Activated naive CD4-positive, alpha-beta T cell treated with anti-CD3 and anti-CD28 coated beads, Interleukin-2, amount 50 U/mL, for 16 hours (primary cell): ENCODE measurements around the gene RNF175.

ENCODE experiments used
- DNase-seq: peaks from one replicate; pipeline ENCODE4 v3.0.0-alpha.2; 2020

Gene RNF175

DNA sequence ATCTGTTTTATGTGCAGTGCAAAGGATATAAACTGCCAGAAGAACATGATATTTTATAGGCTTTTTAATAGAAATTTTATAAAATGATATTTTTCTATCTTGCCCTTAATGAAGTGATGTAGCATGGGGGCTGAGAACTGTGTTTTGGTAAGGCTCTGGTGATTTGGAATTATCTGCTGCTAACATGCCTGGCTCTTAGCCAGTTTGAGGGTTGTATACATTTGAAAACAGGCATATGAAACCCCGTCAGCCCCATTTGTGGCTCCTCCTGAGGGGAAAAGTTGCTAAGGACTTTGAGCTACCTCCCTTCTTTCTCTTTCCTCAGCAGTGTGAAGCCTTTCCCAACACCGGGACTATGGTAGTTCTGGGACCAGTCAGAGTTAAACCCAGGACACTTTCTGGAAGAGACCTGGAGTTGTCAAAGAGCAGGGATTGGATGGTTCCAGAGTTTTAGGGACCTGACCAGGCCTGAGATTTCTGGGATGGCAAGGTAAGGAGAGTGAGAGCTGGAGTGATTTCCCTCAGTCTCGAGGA is 24.4 kb upstream of the RNF175 start:
- DNase-seq, result no peak

DNA sequence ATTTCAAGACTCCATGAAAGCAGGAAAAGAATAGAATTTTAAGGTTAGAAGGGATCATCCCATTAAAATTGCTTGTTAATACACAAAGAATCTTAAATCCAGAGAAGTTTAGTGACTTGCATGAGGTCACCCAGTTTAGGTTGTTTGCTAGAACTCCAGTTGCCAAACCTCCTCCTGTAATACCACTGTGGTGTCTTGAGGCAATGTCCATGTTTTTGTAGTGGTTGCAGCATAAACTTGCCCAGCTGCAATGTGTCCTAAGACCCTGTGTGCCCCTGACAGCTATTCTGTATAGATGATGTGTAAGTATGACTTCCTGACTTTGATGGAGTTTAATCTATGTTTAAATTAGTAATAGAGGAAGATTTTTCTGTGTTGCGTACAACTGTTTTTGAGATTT is 22.8 kb upstream of the RNF175 start:
- DNase-seq, result no peak

GRCh38 chr4:153781717-153782416 is 22.0 kb upstream of the RNF175 start:
- no peak for DNase-seq

DNA sequence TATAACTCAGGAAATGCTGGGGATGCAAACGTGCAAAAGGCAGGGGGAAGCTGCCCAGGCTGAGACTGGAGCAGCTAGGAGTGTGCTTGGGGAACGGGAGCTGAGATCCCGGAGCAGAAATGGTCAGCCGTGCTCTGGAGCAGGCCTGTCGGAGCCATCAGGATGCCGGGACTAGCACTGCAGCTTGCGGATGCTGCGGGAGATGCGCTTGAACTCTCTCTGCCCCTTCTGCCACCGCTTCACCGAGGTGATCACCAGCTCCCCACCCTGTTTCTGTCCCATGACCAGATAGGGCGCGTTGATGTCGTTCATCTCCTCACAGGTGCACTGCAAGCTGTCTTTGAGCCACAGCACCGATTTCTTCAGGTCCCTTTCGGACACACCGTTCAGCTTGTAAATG is 21.5 kb upstream of the RNF175 start:
- no peak for DNase-seq

- DNase-seq, result no peak
Measured at GRCh38 chr4:153780876-153781275, 21.1 kb upstream of the RNF175 start.

DNA sequence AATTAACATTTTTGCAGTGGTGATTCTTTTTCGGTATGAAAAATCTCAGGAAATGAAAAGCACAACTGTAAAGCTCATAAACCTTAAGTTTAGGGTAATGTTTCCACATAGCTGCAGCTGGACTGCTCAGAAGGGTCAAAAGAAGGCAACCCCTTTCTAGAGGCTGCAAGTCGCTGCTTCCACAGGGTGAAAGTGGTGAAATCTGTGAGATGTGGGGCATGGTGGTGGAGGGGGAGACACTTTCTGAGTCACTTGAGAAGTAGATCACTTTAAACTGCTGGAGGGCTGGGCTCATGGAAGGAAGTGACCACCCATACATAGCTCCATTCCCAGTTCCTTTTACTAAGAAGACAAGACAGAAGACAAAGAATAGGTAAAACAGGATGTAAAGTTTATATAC is 20.4 kb upstream of the RNF175 start:
- no peak for DNase-seq

GRCh38 chr4:153778383-153778782 is 18.6 kb upstream of the RNF175 start:
- DNase-seq, result no peak

DNA sequence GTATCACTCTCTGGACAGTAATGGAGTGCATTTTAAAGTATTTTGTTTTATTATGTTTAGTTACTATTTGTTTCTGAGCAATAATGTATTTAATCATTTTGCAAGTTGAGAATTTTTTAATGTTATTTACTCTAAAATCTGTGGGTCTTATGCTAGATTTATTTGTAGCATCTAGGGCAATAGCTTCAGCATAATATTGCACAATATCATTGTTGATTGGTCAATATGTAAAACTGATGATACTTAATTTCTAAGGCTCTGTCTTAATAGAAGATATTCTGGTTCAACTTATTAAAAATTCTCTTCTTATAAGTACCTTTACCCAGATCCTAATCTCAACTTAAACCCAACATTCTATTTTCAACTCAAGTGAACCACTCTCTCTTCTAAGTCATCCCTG is 17.6 kb upstream of the RNF175 start:
- DNase-seq, result no peak

GRCh38 chr4:153776601-153777000 is 16.8 kb upstream of the RNF175 start:
- DNase-seq, result no peak

- no peak for DNase-seq
Measured at GRCh38 chr4:153773236-153773690, 13.4 kb upstream of the RNF175 start.

GRCh38 chr4:153771046-153771445 is 11.2 kb upstream of the RNF175 start:
- DNase-seq, result no peak

GRCh38 chr4:153766758-153767157 is 6.9 kb upstream of the RNF175 start:
- DNase-seq, result no peak

- no peak for DNase-seq
Measured at GRCh38 chr4:153765894-153766293, 6.1 kb upstream of the RNF175 start.

- no peak for DNase-seq
Measured at GRCh38 chr4:153764601-153765368, 5.0 kb upstream of the RNF175 start.

DNA sequence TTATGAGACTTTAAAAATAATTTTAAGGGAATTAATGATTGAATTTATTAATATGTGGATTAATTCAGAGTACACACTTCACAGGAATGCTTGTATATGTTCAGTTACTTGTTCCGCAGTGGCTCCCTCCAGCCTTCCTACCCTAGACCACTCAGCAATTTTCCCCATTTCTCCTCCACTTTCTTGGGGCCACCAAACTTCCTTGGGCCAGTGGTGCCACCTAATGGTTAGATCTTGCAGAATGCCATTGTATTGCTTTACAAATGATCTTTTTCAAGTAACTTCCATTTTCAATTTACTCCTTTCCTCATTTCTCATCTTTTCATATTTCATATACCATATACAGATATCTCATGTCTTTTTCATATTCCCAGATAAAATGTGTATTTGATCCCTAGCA is 3.6 kb upstream of the RNF175 start:
- no peak for DNase-seq

DNA sequence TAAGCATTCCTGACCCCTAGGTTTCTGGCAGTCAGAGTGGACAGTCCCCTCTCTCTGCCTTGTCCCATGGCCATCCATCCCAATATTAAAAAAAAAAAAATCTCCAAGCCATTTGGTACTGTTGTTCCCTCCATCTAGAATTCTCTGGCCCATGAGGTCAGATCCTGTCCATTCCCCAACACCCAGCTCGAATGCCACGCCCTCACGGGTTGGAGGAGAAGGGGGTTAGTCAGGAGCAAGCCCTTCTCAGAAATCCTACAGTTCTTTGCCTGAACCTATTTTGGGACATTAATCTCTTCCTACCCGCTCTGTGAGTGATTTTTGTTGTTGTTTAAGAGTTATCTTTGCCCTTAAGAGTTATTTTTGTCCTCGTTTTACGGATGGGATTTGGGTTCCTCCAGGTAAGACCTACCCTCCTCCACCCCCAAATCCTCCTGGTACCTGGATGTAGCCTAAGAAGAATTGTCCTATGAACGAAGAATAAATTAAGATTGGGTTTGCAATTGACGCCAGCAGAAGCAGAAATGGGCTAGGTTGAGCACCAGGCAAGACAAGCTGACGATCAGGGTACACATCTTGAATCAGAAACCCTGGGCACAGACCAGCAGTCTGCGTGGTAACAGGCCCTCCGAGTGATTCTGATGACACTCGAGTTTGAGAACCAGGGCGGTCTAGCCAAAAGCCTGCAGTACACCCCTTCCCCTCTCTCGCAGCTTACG is 977 bp downstream of the RNF175 start:
- DNase-seq, result peak; percentile 17

GRCh38 chr4:153758136-153758535 is 1.7 kb downstream of the RNF175 start:
- DNase-seq, result no peak

DNA sequence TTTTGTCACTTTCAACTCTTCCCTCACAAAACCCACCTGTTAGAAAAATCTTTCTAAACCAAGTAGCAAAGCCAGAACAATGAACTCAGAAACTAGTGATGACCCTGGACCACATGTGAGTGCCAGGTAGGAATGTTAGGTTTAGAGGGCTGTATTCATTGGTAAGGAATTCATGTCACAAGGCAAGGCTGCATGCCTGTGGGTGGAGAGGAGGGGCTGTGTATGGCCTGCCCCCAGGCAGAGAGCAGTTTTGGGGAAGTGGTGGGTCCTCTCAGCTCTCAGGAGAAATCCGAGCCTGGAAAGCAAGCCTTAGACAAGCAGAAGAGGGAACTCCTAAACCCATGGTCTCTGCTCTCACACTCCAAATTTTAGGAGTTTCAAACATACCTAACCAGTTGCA is 2.4 kb downstream of the RNF175 start:
- no peak for DNase-seq

- DNase-seq, result no peak
Measured at GRCh38 chr4:153755186-153755585, 4.6 kb downstream of the RNF175 start.

GRCh38 chr4:153750197-153750817 is 9.5 kb downstream of the RNF175 start:
- DNase-seq, result peak; percentile 62

DNA sequence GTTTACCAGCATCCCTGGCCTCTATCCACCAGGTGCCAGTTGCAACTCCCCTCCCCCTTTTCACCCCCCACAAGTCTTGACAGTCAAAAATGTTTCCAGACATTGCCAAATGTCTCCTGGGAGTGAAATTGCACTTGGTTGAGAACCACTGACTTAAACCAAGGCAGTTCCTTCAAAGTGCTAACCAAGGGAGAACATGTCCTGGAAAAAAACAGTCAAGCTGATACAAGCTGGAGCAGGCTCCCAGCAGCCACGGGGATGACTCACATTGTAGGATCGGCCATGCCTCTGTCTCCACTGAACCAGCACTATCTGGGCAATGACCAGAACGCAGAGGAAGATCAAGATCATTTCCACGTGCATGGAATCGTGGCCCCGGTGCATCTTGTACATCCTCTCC is 11.4 kb downstream of the RNF175 start:
- DNase-seq, result no peak

DNA sequence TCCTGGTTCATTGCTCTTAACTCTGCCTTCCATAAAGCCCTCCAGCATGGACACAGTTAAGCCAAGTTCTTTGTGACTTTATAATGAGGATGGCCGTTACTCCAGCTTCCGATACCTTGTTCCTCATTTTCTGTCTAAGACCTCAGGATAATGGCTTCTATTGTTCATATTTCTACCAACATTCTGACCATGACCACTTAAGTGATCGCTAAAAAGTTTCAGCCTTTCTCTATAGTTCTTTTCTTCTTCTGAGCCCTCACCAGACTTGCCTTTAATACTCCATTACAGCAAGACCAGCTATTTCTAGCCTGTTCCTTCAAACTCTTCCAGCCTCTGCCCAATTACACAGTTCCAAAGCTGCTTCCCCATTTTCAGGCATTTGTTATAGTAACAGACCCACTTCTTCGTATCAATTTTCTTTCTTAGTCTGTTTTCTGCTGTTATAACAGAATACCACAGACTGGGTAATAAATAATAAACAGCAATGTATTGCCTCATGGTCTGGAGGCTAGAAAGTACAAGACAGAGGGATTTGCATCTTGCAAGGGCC is 12.3 kb downstream of the RNF175 start:
- DNase-seq, result no peak

DNA sequence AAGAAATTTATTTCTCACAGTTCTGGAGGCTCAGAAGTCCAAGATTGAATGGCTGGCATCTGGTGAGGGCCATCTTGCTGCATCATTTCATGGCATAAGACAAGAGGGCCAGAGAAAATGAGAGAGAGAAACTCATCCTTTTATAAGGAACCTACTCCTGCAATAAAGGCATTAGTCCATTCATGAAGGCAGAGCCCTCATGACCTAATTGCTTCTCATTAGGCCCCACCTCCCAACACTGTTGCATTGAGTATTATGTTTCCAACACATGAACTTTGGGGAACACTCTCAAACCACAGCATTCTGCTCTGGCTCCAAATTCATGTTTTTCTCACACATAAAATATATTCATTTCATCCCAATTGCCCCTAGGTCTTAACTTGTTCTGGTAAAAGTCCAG is 14.2 kb downstream of the RNF175 start:
- no peak for DNase-seq
